Coronary artery (tissue), 2 donors: ENCODE measurements around the gene GRIA2.

Experiments used
- DNase-seq: peaks from one replicate; pipeline ENCODE4 v3.0.0-alpha.2; 2017; ENCODE audit warnings: low spot score
- H3K27ac ChIP-seq, 2 donors: fragments of 200-600 bp; sonication (generic); one replicate each; pipeline ENCODE4 v1.5.1; 2016 to 2019
- H3K4me3 ChIP-seq: fragments of 200-600 bp; sonication (generic); 2 replicates; pipeline ENCODE4 v1.5.1; 2016; ENCODE audit warnings: mild to moderate bottlenecking, moderate library complexity
- TF ChIP-seq, protein P1 (sequence below): fragments of 200-600 bp; sonication (generic); IDR thresholded peaks from one replicate; pipeline ENCODE4 v1.5.1; 2019; ENCODE audit warnings: antibody characterized with exemption

The GRIA2 gene

GRCh38 chr4:157223456-157223855 lies 2.9 kb downstream of the GRIA2 start:
- no peak for DNase-seq
- no peak overlapping the region for H3K27ac ChIP-seq
- H3K4me3 ChIP-seq, result no peak overlapping the region
- TF ChIP-seq, protein P1, sequence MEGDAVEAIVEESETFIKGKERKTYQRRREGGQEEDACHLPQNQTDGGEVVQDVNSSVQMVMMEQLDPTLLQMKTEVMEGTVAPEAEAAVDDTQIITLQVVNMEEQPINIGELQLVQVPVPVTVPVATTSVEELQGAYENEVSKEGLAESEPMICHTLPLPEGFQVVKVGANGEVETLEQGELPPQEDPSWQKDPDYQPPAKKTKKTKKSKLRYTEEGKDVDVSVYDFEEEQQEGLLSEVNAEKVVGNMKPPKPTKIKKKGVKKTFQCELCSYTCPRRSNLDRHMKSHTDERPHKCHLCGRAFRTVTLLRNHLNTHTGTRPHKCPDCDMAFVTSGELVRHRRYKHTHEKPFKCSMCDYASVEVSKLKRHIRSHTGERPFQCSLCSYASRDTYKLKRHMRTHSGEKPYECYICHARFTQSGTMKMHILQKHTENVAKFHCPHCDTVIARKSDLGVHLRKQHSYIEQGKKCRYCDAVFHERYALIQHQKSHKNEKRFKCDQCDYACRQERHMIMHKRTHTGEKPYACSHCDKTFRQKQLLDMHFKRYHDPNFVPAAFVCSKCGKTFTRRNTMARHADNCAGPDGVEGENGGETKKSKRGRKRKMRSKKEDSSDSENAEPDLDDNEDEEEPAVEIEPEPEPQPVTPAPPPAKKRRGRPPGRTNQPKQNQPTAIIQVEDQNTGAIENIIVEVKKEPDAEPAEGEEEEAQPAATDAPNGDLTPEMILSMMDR, result no peak

GRCh38 chr4:157225096-157225495 lies 4.6 kb downstream of the GRIA2 start:
- H3K4me3 ChIP-seq, result no peak overlapping the region
- no peak overlapping the region for H3K27ac ChIP-seq

DNA sequence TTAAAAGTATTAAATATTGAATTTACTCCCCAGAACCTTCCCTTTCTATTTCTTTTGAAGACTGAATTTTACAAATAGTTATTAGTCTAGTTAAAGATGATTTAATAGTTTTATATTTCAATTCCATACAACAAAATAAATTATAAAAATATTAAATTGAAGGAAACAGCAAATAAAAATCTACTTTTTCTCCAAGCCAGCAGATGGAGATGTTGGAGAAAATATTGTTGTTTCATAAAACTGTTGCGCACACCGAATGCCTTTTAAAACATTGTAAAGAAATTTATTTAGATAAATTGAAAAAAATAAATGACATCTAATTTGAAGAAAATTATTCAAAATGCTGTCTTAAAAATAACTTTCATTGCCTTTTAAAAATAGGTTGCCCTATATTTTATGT lies 5.5 kb downstream of the GRIA2 start:
- no peak overlapping the region for H3K4me3 ChIP-seq
- TF ChIP-seq, protein P1, result no peak
- H3K27ac ChIP-seq, result no peak overlapping the region
- no peak for DNase-seq

More at GRCh38 chr4:157225096-157225495, 4.6 kb downstream of the GRIA2 start:
- TF ChIP-seq, protein P1, result no peak
- no peak for DNase-seq

DNA sequence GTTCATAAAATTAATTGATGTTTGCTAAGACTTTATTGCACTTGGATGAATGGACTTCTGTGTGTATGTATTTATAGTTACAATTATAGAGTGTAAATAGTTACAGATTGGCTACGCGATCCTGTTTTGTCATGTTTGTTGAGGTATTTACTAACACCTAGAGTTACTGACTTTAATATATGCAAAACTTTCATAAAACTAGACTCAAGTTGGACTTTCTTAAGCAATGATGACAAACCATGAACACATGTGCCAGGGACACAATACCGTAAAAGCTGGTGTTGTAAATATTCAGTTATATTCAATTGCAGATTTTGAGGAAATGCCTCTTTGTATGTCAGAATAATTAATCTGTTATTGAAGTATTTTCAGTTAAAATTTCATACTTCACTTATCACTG lies 6.1 kb downstream of the GRIA2 start:
- no peak for DNase-seq
- no peak overlapping the region for H3K4me3 ChIP-seq
- TF ChIP-seq, protein P1, result no peak
- H3K27ac ChIP-seq, result no peak overlapping the region

GRCh38 chr4:157231525-157231924 lies 11.0 kb downstream of the GRIA2 start:
- TF ChIP-seq, protein P1, result no peak
- no peak for DNase-seq
- Histone ChIP-seq H3K4me3 (no peak overlapping the region), H3K27ac (no peak overlapping the region)

DNA sequence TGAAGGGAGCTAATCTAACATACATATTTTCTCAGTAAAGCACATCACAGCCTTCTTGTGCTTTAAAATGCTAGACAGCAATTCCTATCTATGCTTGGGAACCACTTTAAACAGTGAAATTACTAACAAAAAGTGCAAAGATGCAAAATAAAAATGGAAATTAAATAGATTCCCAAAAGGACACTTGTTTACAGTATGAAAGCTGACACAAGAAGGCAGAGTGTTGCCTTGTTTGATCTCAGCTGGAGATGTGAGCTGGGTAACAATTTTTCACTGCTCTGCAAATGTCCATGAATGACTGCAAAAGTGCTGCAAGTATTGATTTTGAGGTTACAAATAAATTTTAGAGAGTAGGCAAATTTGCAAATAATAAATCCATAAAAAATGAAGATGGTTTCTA lies 22.3 kb downstream of the GRIA2 start:
- DNase-seq, result no peak
- H3K27ac ChIP-seq, result no peak overlapping the region
- TF ChIP-seq, protein P1, result no peak
- no peak overlapping the region for H3K4me3 ChIP-seq

GRCh38 chr4:157244348-157244747 lies 23.8 kb downstream of the GRIA2 start:
- DNase-seq, result no peak
- no peak overlapping the region for H3K4me3 ChIP-seq
- H3K27ac ChIP-seq, result no peak overlapping the region
- TF ChIP-seq, protein P1, result no peak
